Right ventricle myocardium inferior (tissue), 1 donor: Measurements from ENCODE around the gene LINC01488. TPM values are rescaled to one million over a fixed set of nuclear protein-coding genes. Genes with fewer than 3 reads are reported as not detected.

Experiments
- ATAC-seq: fragments of 200-7000 bp; cut with Tn5 transposase; one replicate; pipeline ENCODE4 v1.9.1; 2020; ENCODE audit warnings: mild to moderate bottlenecking, moderate library complexity
- DNase-seq: peaks from one replicate; pipeline ENCODE4 v3.0.0; 2021; ENCODE audit errors: missing footprints
- intact Hi-C: fragments of 100-400 bp; cut with DNase I; formaldehyde crosslinking; loops from one replicate; pipeline ENCODE4 v1.11.0; 2022
- total RNA-seq: library from RNA; stranded (reverse); fragmentation: NEBNext Ultra II Directional; extraction: Animal tissue kit (Norgen Biotek cat#: 25700); gene quantifications from one replicate; pipeline ENCODE4 v1.2.1, GENCODE V29; 2021
- donor health status: DM: no; HTN: yes; CAD: no; lungs with severe emphysema.

Gene LINC01488
- total RNA-seq, 1 donor from 2014 or later = 0.08 TPM

- ATAC-seq (peak; percentile 35), DNase-seq (peak; percentile 77)
- intact Hi-C loops = no loop called here
These were observed 5.4 kb downstream of the LINC01488 start for GRCh38 chr11:69486773-69487291.

GRCh38 chr11:69487391-69487790 is 5.9 kb downstream of the LINC01488 start:
- DNase-seq = no peak
- no peak for ATAC-seq
- intact Hi-C loops = no loop called here

GRCh38 chr11:69487849-69488542 is 6.5 kb downstream of the LINC01488 start:
- intact Hi-C loops = no loop called here
- ATAC-seq (no peak), DNase-seq (peak; percentile 52)

- no peak for ATAC-seq
- DNase-seq = peak; percentile 64
- intact Hi-C loops = no loop called here
These were observed 7.1 kb downstream of the LINC01488 start for GRCh38 chr11:69488543-69488940.

GRCh38 chr11:69489031-69489745 is 7.7 kb downstream of the LINC01488 start:
- intact Hi-C loops = no loop called here
- ATAC-seq (peak; percentile 75), DNase-seq (peak; percentile 79)

GRCh38 chr11:69489746-69490365 is 8.4 kb downstream of the LINC01488 start:
- ATAC-seq (no peak), DNase-seq (peak; percentile 17)
- intact Hi-C loops = no loop called here

GRCh38 chr11:69490516-69490915 is 9.1 kb downstream of the LINC01488 start:
- intact Hi-C loops = no loop called here
- ATAC-seq (no peak), DNase-seq (peak; percentile 42)

- DNase-seq (peak; percentile 47), ATAC-seq (no peak)
- intact Hi-C loops = no loop called here
These were observed 9.9 kb downstream of the LINC01488 start for GRCh38 chr11:69491071-69492031.

GRCh38 chr11:69492201-69492991 is 10.9 kb downstream of the LINC01488 start:
- no peak for ATAC-seq
- intact Hi-C loops = no loop called here
- peak; percentile 25 for DNase-seq

GRCh38 chr11:69493931-69494821 is 12.7 kb downstream of the LINC01488 start:
- DNase-seq = peak; percentile 60
- intact Hi-C loops = no loop called here
- ATAC-seq = no peak

- intact Hi-C loops = loop anchor here (5.0 kb wide), 1 partner anchor 48 kb away; no protein-coding TSS in a partner anchor
- ATAC-seq = no peak
- DNase-seq = peak; percentile 37
These were observed 13.4 kb downstream of the LINC01488 start for GRCh38 chr11:69494851-69495250.

GRCh38 chr11:69495441-69496201 is 14.2 kb downstream of the LINC01488 start:
- DNase-seq (peak; percentile 46), ATAC-seq (no peak)
- intact Hi-C loops = loop anchor here (2.0 to 5.0 kb wide), 2 partner anchors 48 to 143 kb away; no protein-coding TSS in a partner anchor

GRCh38 chr11:69496202-69496557 is 14.7 kb downstream of the LINC01488 start:
- intact Hi-C loops = loop anchor here (2.0 to 5.0 kb wide), 2 partner anchors 49 to 143 kb away; no protein-coding TSS in a partner anchor
- peak; percentile 56 for DNase-seq
- no peak for ATAC-seq

GRCh38 chr11:69496631-69497220 is 15.3 kb downstream of the LINC01488 start:
- intact Hi-C loops = loop anchor here (2.0 to 5.0 kb wide), 2 partner anchors 49 to 142 kb away; no protein-coding TSS in a partner anchor
- DNase-seq (no peak), ATAC-seq (peak; percentile 38)

- peak; percentile 96 for ATAC-seq
- intact Hi-C loops = loop anchor here (2.0 to 5.0 kb wide), 2 partner anchors 50 to 141 kb away; no protein-coding TSS in a partner anchor
- peak; percentile 90 for DNase-seq
These were observed 15.8 kb downstream of the LINC01488 start for GRCh38 chr11:69497221-69497787.
